ENCODE results near the gene ACSL4.
"Not testable (repeated sequence)": the region's sequence is repeated elsewhere in the genome, so short reads cannot be mapped to it uniquely, and the experiment has no call there.

Gene ACSL4

DNA sequence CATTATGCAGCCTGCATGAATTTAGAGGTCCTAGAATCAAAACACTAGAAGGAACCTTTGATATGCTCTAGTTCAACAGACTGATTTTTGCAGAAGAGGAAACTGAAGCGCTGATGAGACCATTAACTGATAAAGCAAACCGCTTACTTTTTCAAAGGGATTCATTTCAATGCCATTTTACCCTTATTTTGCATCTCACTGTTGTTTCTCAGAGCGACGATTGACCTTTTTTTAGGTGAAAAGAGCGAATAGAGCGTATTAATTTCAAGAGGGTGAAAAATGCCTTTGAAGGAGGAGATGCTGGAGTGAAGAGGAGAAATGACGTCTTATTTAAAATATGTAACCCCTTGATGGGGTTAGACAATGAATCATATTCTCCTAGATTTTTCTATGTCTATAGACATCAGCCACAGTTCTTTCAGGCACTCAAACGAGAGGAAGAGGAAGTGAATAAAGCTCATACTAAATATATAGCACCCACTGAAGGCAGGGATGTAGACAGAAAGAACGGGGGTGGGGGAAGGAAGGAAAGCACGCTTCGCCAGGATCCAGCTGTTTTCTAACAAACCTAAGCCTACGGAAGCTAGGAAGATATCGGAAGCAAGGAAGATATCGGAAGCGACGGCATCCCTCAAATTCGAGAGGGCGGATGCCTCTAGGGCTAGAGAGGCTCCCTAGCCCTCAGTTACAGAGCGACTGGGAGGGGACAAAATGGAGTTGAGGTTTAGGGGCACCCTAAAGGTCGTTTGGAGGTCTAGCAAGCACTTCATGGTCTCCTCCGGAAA is 848 bp downstream of the ACSL4 start:
- in situ Hi-C loops (cut with MboI; ENCODE audit: low sequenced_read_pairs) = no loop called here

DNA sequence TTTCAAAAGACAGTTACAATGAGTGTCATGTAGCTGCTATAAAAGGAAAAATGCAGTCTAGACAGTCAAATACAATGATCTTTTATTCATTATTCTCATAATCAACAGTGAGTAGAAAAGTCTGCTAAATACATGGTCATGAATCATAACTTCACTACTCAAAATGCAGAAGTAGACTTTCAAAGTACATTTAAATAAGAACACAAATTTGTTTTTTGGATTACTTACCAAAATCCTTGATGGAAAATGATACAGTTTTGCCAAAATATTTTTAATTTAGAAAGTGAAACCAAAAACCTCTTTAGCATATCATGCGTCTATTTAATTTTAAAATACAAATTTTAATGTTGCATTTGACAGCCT is 4.9 kb downstream of the ACSL4 start:
- in situ Hi-C loops (cut with MboI; ENCODE audit: low sequenced_read_pairs) = no loop called here

DNA sequence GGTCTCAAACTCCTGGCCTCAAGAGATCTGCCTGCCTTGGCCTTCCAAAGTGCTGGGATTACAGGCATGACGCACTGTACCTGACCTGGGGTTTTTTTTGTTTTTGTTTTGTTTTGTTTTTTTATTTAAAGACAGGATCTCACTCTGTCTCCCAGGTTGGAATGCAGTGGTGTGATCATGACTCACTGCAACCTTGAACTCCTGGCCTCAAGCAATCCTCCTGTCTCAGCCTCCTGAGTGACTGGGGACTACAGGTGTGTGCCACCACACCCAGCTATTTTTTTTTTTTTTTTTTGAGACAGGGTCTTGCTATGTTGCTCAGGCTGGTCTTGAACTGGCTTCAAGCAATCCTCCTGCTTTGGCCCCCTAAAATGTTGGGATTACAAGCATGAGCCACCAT is 8.1 kb downstream of the ACSL4 start:
- in situ Hi-C loops (cut with MboI; ENCODE audit: low sequenced_read_pairs) = not testable (repeated sequence)

DNA sequence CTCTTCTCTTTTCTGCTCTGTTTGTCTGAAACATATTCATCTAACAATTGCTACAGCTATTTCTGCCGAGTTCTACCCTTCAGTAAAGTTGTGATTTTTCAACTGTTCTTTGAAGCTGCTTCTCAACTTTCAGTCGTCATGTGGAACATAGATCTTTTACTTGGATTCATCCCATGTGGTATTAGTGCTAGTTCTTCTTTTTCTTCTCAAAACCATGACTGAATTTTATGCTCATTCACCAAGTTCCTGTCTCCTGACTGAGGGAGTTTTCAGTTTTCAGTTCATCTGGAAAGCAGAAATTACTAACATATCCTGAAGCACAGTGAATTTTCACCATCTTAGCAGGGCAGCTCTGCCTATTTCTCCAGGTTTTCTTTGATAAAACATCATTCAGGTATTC is 12.1 kb downstream of the ACSL4 start:
- in situ Hi-C loops (cut with MboI; ENCODE audit: low sequenced_read_pairs) = no loop called here

DNA sequence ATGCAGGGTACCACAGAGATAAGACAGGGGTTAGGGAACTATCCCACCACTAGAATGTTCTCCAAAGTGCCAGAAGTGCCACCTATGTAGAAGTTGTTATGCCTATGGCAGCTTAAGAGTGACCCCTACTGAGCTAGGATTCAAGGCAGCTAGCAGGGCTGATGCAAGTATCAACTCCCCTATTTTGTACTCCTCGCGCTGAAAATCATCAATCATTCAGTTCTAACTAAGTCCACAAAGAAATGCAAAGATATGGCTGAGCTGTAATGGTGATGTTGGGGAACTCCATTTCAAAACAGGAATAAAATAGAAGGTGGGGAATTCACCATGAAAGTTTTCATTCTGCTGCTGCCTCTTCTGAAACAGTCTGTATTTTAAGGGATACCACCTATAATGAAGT is 13.8 kb downstream of the ACSL4 start:
- in situ Hi-C loops (cut with MboI; ENCODE audit: low sequenced_read_pairs) = loop anchor here (10.0 kb wide), 1 partner anchor 166 kb away; no protein-coding TSS in a partner anchor

DNA sequence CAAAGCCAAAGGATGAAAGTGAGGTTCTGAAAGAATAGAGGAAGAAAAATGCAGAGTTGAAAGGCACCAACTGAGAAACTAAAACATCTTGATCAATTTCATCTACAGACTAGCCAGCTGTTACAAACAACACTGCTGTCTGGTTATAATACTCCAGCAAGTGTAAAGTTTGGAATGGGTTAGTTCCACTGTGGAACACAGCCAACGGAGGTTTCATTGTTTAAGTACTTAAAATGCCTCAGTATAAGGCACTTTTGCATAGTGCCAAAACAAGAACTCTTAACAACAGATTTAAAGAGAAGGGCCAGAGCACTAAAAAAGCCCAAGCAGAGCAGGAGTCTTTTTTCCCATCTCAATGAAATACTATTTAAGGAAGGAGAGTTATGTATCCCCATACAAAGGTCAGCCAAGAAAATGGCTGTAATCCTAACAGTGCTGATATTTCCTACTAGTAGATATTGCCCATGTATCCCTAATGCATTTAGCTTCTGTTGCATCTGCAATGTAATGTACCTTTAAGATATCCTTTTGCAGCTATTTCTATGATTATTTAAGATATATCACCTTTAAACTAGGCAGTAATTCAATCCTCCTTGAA is 16.5 kb downstream of the ACSL4 start:
- in situ Hi-C loops (cut with MboI; ENCODE audit: low sequenced_read_pairs) = loop anchor here (10.0 kb wide), 1 partner anchor 168 kb away; no protein-coding TSS in a partner anchor

DNA sequence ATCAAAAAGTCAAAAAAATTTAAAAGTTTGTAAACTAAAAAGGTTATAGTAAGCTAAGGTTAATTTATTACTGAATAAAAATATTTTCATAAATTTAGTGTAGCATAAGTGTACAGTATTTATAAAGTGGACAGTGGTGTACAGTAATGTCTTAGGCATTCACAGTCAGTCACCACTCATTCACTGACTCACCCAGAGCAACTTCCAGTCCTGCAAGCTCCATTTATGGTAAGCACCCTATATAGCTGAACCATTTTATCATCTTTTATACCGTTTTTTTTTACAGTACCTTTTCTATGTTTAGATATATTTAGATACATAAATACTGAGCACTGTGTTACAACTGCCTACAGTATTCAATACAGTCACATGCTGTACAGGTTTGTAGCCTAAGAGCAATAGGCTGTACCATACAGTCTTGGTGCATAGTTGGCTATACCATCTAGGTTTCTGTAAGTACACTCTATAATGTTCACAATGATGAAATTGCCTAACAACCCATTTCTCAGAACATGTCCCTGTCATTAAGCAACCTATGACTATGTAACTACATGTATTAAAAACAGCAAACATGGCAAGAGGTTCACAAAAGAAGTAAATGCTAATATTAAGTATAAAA is 18.6 kb downstream of the ACSL4 start:
- in situ Hi-C loops (cut with MboI; ENCODE audit: low sequenced_read_pairs) = loop anchor here (10.0 kb wide), 1 partner anchor 170 kb away; no protein-coding TSS in a partner anchor

DNA sequence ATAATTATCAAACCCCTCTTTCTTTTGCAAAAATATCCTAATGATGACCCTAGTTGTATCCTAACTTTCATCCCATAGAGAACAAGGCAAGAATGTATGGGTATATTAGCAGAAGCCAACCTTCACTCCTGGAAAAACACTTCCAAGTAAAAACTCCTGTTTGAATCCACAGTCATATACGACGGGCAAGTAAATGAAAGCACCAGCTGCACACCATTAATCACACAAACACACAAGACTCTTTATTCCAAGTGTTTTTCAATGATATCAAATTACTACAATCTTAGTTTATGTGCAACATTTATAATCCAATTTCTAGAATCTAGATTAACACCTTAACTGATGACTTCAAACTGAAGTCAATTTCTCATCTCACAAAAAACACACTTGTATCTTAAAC is 22.9 kb downstream of the ACSL4 start:
- in situ Hi-C loops (cut with MboI; ENCODE audit: low sequenced_read_pairs) = loop anchor here (10.0 kb wide), 1 partner anchor 175 kb away; no protein-coding TSS in a partner anchor

DNA sequence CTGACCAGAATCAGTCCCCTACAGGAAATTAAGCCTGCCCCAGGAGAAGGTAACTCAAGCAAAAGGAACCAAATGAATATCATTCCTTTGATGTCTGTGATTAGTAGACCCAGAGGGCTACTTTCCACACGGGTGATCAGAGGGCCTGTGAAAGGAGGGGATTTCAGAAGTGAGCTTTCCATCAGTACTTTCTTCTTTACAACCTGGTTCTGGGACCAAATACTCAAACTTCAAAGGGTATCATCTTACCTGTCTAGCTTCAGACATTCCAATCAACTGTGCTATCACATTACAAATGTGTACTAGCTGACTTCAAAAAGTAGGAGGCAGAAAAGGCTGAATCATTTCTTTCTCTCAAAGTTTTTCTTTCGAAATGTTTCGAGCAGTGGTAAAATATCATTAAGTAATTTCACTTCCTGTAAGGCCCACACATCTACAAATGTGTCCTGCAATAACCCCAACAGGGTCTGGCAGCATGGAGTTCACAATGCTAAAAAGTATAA is 23.9 kb downstream of the ACSL4 start:
- in situ Hi-C loops (cut with MboI; ENCODE audit: low sequenced_read_pairs) = no loop called here

DNA sequence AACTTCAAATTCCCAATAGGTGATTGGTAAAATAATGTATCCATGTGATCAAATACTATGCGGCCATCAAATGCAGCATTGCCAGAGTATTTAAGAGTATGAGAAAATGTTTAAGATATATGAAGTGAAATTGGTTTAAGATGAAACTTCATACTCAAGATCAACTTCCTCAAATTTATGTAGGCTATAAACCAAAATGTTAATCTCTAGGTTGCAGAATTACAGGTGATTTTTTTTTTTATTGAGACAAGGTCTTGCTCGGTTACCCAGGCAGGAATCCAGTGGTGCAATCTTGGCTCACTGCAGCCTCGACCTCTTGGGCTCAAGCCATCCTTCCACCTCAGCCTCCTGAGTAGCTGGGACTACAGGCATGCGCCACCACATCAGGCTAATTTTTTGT is 25.3 kb downstream of the ACSL4 start:
- in situ Hi-C loops (cut with MboI; ENCODE audit: low sequenced_read_pairs) = no loop called here

DNA sequence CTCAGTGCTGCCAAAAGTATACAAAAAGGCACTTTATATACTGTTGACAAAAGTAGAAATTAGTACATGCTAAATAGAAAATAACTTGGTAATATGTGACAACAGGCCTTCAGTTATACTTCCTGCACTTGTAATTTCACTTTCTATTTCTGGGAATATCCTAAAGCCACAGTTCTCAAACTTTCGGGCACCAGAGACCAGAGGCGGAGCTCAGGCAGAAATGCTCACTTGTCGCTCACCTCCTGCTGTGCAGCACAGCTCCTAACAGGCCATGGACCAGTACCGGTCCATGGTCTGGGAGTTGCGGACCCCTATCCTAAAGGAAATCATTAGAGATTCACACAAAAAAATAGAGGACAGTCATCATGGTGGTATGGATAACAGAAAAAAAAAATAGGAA is 25.7 kb downstream of the ACSL4 start:
- in situ Hi-C loops (cut with MboI; ENCODE audit: low sequenced_read_pairs) = no loop called here

DNA sequence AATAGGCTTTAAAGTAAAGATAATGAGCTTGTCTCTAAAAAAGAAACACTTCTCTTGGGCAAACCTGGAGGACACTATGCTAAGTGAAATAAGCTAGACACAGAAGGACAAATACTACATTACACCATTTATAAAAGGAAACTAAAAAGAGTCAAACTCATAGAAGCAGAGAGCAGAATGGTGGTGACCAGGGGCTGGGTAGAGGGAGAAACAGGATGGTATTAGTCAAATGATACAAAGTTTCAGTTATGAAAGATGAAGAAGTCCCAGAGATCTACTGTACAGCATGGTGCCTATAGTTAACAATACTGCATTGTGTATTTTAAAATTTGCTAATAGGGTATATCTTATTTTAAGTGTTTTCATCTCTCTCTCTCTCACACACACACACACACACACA is 28.5 kb downstream of the ACSL4 start:
- in situ Hi-C loops (cut with MboI; ENCODE audit: low sequenced_read_pairs) = no loop called here

DNA sequence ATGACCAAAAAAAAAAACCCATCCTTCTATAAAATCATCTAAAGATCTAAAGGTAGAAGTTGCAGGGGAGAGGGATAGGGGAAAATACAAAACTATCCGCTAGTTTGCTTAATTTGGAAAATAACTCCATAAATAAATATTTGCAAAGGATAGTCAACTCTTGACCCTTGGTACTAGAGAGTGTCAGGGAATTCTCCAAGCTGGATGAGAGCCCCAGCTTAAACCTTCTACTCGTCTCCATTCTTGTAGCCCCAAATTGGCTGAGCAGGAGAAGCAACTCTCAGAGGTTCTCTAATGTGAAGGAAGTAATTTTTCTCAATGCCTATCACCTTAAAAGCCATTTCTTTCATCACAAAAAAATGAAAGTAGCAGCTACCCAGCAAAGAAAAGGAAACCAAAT is 35.2 kb downstream of the ACSL4 start:
- in situ Hi-C loops (cut with MboI; ENCODE audit: low sequenced_read_pairs) = no loop called here

DNA sequence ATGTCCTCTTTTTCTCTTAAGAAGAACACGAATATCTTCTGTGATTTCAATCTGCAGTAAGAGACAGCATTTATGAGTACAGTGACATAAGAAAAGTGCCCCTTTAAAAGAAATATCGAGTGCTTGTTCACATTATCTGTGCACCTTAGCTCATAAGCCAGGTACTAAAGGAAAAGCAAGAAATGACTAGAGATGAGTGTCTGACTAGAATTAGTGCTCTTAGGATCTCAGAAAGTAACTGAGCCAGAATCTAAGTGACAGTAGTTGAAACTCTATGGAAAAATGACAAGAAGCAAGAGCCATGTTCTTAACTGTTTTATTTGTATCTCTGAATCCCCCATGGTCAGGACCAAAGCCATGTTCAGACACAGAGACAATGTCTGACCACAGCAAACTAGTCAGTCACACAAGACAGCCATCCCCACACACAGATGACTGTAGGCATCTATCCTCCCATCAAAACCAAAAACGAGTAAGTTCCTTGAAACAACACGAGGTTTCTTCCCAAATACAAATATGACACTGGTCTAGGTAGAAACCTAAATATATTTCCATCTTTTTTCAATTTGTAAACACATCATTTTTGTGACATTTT is 36.8 kb downstream of the ACSL4 start:
- in situ Hi-C loops (cut with MboI; ENCODE audit: low sequenced_read_pairs) = no loop called here

DNA sequence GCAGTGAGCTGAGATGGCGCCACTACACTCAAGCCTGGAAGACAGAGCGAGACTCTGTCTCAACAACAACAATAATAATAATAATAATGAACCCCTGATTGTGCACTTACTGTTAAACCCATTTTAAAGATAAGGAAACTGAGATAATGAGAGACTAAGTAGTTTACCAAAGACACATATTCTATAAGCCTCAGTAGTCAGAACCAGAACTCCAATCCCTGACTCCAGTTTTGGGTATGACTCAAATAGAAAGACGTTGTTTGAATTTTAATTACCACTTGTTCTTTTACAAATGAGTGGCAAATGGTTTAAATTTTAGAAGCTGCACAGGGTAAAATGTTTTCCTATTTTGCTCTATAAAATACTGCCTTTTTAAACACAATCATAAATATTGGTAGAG is 37.4 kb downstream of the ACSL4 start:
- in situ Hi-C loops (cut with MboI; ENCODE audit: low sequenced_read_pairs) = no loop called here

DNA sequence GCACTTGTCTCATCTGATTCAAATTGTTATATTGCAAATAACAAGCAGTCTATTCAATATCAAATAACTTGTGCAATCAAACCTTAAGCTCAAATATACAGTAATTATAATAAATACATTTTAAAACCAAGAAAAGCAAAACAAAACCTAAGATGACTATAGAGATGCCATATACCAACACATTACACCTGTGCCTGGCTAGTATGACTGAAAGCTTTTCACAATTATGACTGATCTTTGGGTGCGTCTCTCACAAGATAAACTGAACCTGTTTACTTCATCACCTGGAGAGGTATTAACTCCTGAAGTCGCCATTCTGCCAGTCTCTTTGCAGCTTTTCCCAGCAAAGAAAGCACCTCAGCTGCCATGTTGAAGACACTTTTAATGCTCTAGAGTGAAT is 41.3 kb downstream of the ACSL4 start:
- in situ Hi-C loops (cut with MboI; ENCODE audit: low sequenced_read_pairs) = no loop called here

DNA sequence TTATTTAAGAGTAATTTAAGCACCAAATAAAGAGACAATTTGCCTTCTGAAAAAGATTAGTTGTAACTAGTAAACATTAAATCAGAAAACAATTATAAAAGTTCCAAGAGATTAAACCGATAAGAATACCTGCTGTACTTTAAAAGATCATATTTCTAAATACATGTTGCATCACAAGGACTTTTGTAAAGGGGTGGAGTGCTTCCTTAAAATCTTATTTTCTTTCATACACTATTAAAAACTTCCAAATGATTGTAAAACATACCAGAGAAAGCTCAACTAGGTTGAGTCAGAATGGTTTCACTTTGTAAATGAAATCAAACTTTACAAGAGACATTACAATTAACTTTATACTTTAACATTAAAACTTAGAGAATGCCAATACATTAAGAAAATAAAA is 41.8 kb downstream of the ACSL4 start:
- in situ Hi-C loops (cut with MboI; ENCODE audit: low sequenced_read_pairs) = no loop called here

DNA sequence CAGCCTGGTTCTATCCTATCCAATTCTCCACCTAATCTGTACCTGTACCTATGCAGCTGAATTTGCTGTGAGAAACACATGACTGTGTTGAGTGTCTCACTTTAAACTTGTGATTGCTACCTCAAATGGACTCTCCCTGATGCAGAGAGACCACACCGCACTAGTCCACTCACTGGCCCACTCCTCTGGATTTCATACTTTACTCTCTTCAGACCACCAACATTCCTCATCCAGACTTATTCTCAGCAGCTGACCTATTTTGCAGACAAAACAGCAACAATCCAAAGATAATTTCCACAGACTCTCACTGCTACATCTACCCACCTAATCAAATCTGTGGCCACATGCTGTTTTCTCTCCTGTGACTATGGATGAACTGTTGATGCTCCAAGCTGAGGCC is 45.2 kb downstream of the ACSL4 start:
- in situ Hi-C loops (cut with MboI; ENCODE audit: low sequenced_read_pairs) = no loop called here

DNA sequence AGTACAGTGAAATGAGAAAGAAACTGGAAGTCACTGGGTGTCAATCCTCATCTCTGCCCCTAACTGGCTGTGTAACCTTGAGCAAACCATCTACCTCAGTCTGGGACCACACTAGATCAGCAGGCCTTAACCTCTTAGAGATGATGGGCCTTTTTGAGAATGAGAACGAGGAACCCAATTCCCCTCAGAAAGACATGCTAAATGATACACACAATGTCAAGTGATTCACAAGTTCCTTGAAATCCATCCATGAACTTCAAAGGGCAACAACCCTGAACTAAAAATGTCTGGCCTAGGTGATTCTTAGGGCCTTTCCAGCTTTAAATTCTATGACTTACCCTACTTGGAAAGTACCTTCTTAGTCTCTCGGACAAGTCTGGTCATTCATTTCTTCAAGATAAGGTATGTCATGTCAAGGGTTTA is 47.4 kb downstream of the ACSL4 start:
- in situ Hi-C loops (cut with MboI; ENCODE audit: low sequenced_read_pairs) = no loop called here

DNA sequence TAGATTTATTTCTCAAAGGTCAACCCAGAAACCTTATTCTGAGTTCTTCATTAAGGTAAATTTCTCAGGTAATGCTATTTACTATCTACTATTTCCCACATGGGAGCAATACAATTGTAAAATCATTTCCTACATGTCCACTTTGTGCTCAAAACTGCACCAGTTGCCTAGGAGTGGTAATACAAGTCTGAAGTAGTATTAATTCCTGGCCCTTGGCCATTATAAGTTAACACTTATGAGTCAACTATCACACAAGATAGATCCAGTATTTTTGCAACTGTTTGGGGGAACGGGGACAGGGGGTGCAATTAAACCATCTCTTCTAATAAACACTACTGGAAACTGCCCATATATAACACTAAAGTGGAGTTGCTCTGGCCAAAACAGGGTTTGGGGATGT is 48.9 kb downstream of the ACSL4 start:
- in situ Hi-C loops (cut with MboI; ENCODE audit: low sequenced_read_pairs) = no loop called here

DNA sequence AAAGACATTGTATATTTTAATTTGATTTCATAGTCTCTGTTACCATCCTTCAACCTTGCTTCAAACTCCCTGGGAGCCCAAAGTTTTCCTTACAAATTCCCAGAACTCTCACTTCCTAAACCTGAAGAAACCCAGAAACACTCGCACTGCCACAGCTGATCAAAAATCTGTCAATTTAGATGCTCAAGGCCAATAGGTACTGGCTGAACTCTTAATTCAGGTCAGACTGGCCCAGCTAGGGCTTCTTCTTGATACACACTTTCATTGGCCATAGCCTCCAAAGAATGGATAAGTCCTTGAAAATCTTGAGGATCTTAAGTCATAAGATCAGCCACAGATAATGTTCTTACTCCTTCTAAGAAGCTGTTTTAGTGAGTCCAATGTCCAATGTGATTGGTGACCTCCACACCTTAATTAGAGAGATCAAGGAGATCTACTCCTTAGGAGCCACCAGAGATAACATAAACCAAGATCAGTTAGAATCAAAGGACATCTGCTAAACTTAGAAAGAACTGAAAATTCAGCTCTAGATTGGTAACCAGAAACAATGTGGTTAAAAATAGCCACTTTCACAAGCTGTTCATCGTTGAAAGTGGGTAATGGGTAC is 51.5 kb downstream of the ACSL4 start:
- in situ Hi-C loops (cut with MboI; ENCODE audit: low sequenced_read_pairs) = no loop called here

All from HL-60/S4 (cell line).